ENCODE data around the gene ESRRB. TPM values are rescaled to one million over a fixed set of nuclear protein-coding genes. Genes with fewer than 3 reads are reported as not detected.

The ESRRB gene
- total RNA-seq, 2 donors from 2014 or later = 1.1 to 1.2 TPM

GRCh38 chr14:76541594-76542219, 165.8 kb downstream of the ESRRB start:
- Histone ChIP-seq H3K4me1 (ENCODE audit: control insufficient read depth, insufficient read depth, low read length) (no peaks in the 10 kb centered on the region), H3K36me3 (ENCODE audit: control insufficient read depth, insufficient read depth, low read length) (no peaks in the 10 kb centered on the region), H3K9ac (ENCODE audit: extremely low read depth, low read length, poor library complexity, severe bottlenecking) (no peak overlapping the region), H3K9me3 (ENCODE audit: control insufficient read depth, low read length) (no peaks in the 10 kb centered on the region), H3K27me3 (ENCODE audit: control insufficient read depth, insufficient read depth, low read length, poor library complexity, severe bottlenecking) (no peaks in the 10 kb centered on the region), H3K27ac (ENCODE audit: low read depth, low read length) (no peak overlapping the region), H3K4me3 (ENCODE audit: low read length) (no peak overlapping the region)
- Mint-ChIP-seq H3K27ac (no peak overlapping the region), H3K4me1 (peaks cover 9% of the 10 kb centered on the region), H3K36me3 (ENCODE audit: low read depth) (no peaks in the 10 kb centered on the region), H3K4me3 (no peak overlapping the region), H3K9me3 (peaks cover 2% of the 10 kb centered on the region), H3K27me3 (ENCODE audit: insufficient read depth) (peaks cover 1% of the 10 kb centered on the region)
- DNase-seq = no peak
- WGBS, 2 experiments (ENCODE audit: insufficient coverage in 1 of 2, insufficient read length in 1 of 2) = 79 to 85% methylated on average over 9 to 10 of the region's 10 CpGs
- no peak for TF ChIP-seq CTCF (conservative IDR thresholded peaks at IDR 0.05)

- H3K9ac ChIP-seq (ENCODE audit: extremely low read depth, low read length, poor library complexity, severe bottlenecking) = no peak overlapping the region
- no peaks in the 10 kb centered on the region for H3K36me3 ChIP-seq (ENCODE audit: control insufficient read depth, insufficient read depth, low read length)
- Mint-ChIP-seq H3K9me3 (no peaks in the 10 kb centered on the region), H3K36me3 (ENCODE audit: low read depth) (no peaks in the 10 kb centered on the region), H3K4me1 (peaks cover 29% of the 10 kb centered on the region), H3K27ac (peak overlapping the region; percentile 53), H3K27me3 (ENCODE audit: insufficient read depth) (no peaks in the 10 kb centered on the region), H3K4me3 (no peak overlapping the region)
- H3K9me3 ChIP-seq (ENCODE audit: control insufficient read depth, low read length) = no peaks in the 10 kb centered on the region
- H3K27ac ChIP-seq (ENCODE audit: low read depth, low read length) = no peak overlapping the region
- no peaks in the 10 kb centered on the region for H3K27me3 ChIP-seq (ENCODE audit: control insufficient read depth, insufficient read depth, low read length, poor library complexity, severe bottlenecking)
- 68 to 72% methylated on average over 5 to 9 of the region's 10 CpGs for WGBS, 2 experiments (ENCODE audit: insufficient coverage in 1 of 2, insufficient read length in 1 of 2)
- no peaks in the 10 kb centered on the region for H3K4me1 ChIP-seq (ENCODE audit: control insufficient read depth, insufficient read depth, low read length)
- no peak overlapping the region for H3K4me3 ChIP-seq (ENCODE audit: low read length)
- DNase-seq = peak; percentile 92
- TF ChIP-seq CTCF (conservative IDR thresholded peaks at IDR 0.05) = peak; percentile 89
Measured at GRCh38 chr14:76546426-76547221, 170.7 kb downstream of the ESRRB start.

- H3K27me3 Mint-ChIP-seq (ENCODE audit: insufficient read depth) = no peaks in the 10 kb centered on the region
- H3K9me3 ChIP-seq (ENCODE audit: control insufficient read depth, low read length) = no peaks in the 10 kb centered on the region
- H3K27ac ChIP-seq (ENCODE audit: low read depth, low read length) = no peak overlapping the region
- H3K27me3 ChIP-seq (ENCODE audit: control insufficient read depth, insufficient read depth, low read length, poor library complexity, severe bottlenecking) = no peaks in the 10 kb centered on the region
- peaks cover 31% of the 10 kb centered on the region for H3K4me1 Mint-ChIP-seq
- no peak overlapping the region for H3K27ac Mint-ChIP-seq
- no peaks in the 10 kb centered on the region for H3K36me3 ChIP-seq (ENCODE audit: control insufficient read depth, insufficient read depth, low read length)
- H3K4me3 ChIP-seq (ENCODE audit: low read length) = no peak overlapping the region
- H3K9me3 Mint-ChIP-seq = no peaks in the 10 kb centered on the region
- DNase-seq = no peak
- no peak overlapping the region for H3K9ac ChIP-seq (ENCODE audit: extremely low read depth, low read length, poor library complexity, severe bottlenecking)
- no peaks in the 10 kb centered on the region for H3K36me3 Mint-ChIP-seq (ENCODE audit: low read depth)
- WGBS, 2 experiments (ENCODE audit: insufficient coverage in 1 of 2, insufficient read length in 1 of 2) = 89 to 96% methylated on average over 5 to 8 of the region's 8 CpGs
- H3K4me1 ChIP-seq (ENCODE audit: control insufficient read depth, insufficient read depth, low read length) = no peaks in the 10 kb centered on the region
- TF ChIP-seq CTCF (conservative IDR thresholded peaks at IDR 0.05) = no peak
- H3K4me3 Mint-ChIP-seq = no peak overlapping the region
Measured at GRCh38 chr14:76547831-76548230, 171.9 kb downstream of the ESRRB start.
